GM23248 (cell line): ENCODE measurements around the gene GSPT1. TPM values are rescaled to one million over a fixed set of nuclear protein-coding genes. Genes with fewer than 3 reads are reported as not detected.
A peak's percentile ranks its signal among the peaks of the same experiment; 100 is the strongest.
"Not testable (repeated sequence)": the region's sequence is repeated elsewhere in the genome, so short reads cannot be mapped to it uniquely, and the experiment has no call there.

ENCODE experiments used
- DNase-seq: peaks from one replicate; pipeline ENCODE4 v3.0.0-alpha.2; 2015
- H2AFZ ChIP-seq: fragments of 200-600 bp; sonication (generic); 2 replicates; pipeline ENCODE4 v1.6.1; 2016; ENCODE audit warnings: antibody characterized with exemption
- H3F3A ChIP-seq: fragments of 200-600 bp; sonication (generic); 2 replicates; pipeline ENCODE4 v1.6.1; 2016; ENCODE audit warnings: mild to moderate bottlenecking, antibody characterized with exemption, mixed run types; ENCODE audit not compliant: insufficient read depth
- H3K27ac ChIP-seq: fragments of 200-600 bp; sonication (generic); 2 replicates; pipeline ENCODE4 v1.5.1; 2016; ENCODE audit warnings: mild to moderate bottlenecking
- H3K27me3 ChIP-seq: fragments of 200-600 bp; sonication (generic); replicated peaks from 2 replicates; pipeline ENCODE4 v1.6.1; 2016; ENCODE audit warnings: mild to moderate bottlenecking; ENCODE audit not compliant: insufficient read depth
- H3K36me3 ChIP-seq: fragments of 200-600 bp; sonication (generic); 2 replicates; pipeline ENCODE4 v1.6.1; 2016; ENCODE audit warnings: low read depth, mild to moderate bottlenecking
- H3K4me1 ChIP-seq: fragments of 200-600 bp; sonication (generic); 2 replicates; pipeline ENCODE4 v1.6.1; 2016; ENCODE audit warnings: mild to moderate bottlenecking; ENCODE audit not compliant: insufficient read depth
- H3K4me2 ChIP-seq: fragments of 200-600 bp; sonication (generic); one replicate; pipeline ENCODE4 v1.6.1; 2016; ENCODE audit warnings: mild to moderate bottlenecking; ENCODE audit not compliant: unreplicated experiment
- H3K4me3 ChIP-seq: fragments of 200-600 bp; sonication (generic); 2 replicates; pipeline ENCODE4 v1.5.1; 2016; ENCODE audit warnings: mild to moderate bottlenecking
- H3K79me2 ChIP-seq: fragments of 200-600 bp; sonication (generic); 2 replicates; pipeline ENCODE4 v1.6.1; 2016; ENCODE audit warnings: mild to moderate bottlenecking; ENCODE audit not compliant: insufficient read depth
- H3K9ac ChIP-seq: fragments of 200-600 bp; sonication (generic); 2 replicates; pipeline ENCODE4 v1.6.1; 2016; ENCODE audit warnings: mild to moderate bottlenecking
- H3K9me2 ChIP-seq: fragments of 200-600 bp; sonication (generic); 2 replicates; pipeline ENCODE4 v1.6.1; 2016; ENCODE audit warnings: mixed run types, mild to moderate bottlenecking, moderate library complexity; ENCODE audit not compliant: insufficient read depth
- H3K9me3 ChIP-seq: fragments of 200-600 bp; sonication (generic); one replicate; pipeline ENCODE4 v1.6.1; 2017; ENCODE audit warnings: low read depth
- H4K20me1 ChIP-seq: fragments of 200-600 bp; sonication (generic); 2 replicates; pipeline ENCODE4 v1.6.0; 2016; ENCODE audit not compliant: insufficient read depth
- EZH2 ChIP-seq: fragments of 200-600 bp; sonication (generic); IDR thresholded peaks from 2 replicates; pipeline ENCODE4 v1.6.1; 2018; ENCODE audit warnings: antibody characterized with exemption, mild to moderate bottlenecking; ENCODE audit not compliant: insufficient read depth, poor library complexity, severe bottlenecking
- EZH2phosphoT487 ChIP-seq: fragments of 200-600 bp; sonication (generic); IDR thresholded peaks from 2 replicates; pipeline ENCODE4 v1.6.1; 2018; ENCODE audit warnings: antibody characterized with exemption, moderate library complexity, mild to moderate bottlenecking, low read depth; ENCODE audit not compliant: insufficient read depth
- WGBS, 2 experiments: methylation state at CpG; one replicate each; pipeline ENCODE4 v1.1.6; 2015 to 2017; ENCODE audit warnings: low lambda C conversion rate in 2 of 2, low coverage in 1 of 2; ENCODE audit errors: missing lambda C conversion rate in 2 of 2; 5-methylcytosine and 5-hydroxymethylcytosine counted together
- in situ Hi-C: fragments of 300-500 bp; cut with MboI; formaldehyde crosslinking; loops from 2 replicates; pipeline ENCODE4 v1.15.0; 2020
- polyA plus RNA-seq: library from polyadenylated mRNA; unstranded; fragments of >200 nt; fragmentation: Nextera tagmentation; extraction: Ambion mirVana; gene quantifications from 2 replicates; pipeline ENCODE4 v1.2.1, GENCODE V29; 2016
- total RNA-seq: library from RNA; depleted of rRNA; stranded (reverse); fragments of >200 nt; shearing (Covaris generic); gene quantifications from 2 replicates; pipeline ENCODE4 v1.2.3, GENCODE V29; 2014

Gene GSPT1
- total and polyA plus RNA-seq, 2 experiments from 2014 or later, result 78.7 to 112 TPM

DNA sequence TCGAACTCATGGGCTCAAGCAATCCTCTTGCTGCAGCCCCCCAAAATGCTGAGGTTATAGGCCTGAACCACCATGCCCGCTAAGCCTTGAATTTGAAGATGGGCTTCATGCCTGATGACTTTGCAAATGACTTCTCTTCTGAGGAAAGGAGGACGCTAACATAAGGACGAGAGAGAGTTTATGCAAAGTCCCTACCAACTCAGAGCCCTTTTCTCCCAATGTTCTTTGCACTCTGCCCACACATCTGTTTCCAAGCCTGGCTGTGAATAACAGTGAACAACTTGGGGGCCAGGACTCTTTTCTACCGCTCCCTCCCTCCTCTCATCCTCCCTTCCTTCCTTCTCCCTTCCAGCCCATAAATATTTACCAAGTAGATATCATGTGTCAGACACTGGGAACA, 34.6 kb upstream of the GSPT1 start:
- H3K4me3 ChIP-seq, result no peak overlapping the region
- no peaks in the 10 kb centered on the region for H4K20me1 ChIP-seq
- H3K36me3 ChIP-seq, result no peaks in the 10 kb centered on the region
- H2AFZ ChIP-seq, result peak overlapping the region; percentile 69
- H3F3A ChIP-seq, result peaks cover 5% of the 10 kb centered on the region; the same call in 1 of the 2 replicates
- H3K9ac ChIP-seq, result no peak overlapping the region
- WGBS, 2 experiments, result 81 to 84% methylated on average over 5 of the region's 5 CpGs
- H3K27ac ChIP-seq, result no peak overlapping the region
- no peak overlapping the region for H3K4me2 ChIP-seq
- no peaks in the 10 kb centered on the region for H3K79me2 ChIP-seq
- no peaks in the 10 kb centered on the region for H3K9me3 ChIP-seq
- TF ChIP-seq EZH2 (no peak), EZH2phosphoT487 (no peak)
- H3K9me2 ChIP-seq, result no peaks in the 10 kb centered on the region
- H3K4me1 ChIP-seq, result peaks cover 6% of the 10 kb centered on the region
- in situ Hi-C loops, result loop anchor here (10.0 kb wide), 1 partner anchor 114 kb away; no protein-coding TSS in a partner anchor
- DNase-seq, result no peak
- no peaks in the 10 kb centered on the region for H3K27me3 ChIP-seq

DNA sequence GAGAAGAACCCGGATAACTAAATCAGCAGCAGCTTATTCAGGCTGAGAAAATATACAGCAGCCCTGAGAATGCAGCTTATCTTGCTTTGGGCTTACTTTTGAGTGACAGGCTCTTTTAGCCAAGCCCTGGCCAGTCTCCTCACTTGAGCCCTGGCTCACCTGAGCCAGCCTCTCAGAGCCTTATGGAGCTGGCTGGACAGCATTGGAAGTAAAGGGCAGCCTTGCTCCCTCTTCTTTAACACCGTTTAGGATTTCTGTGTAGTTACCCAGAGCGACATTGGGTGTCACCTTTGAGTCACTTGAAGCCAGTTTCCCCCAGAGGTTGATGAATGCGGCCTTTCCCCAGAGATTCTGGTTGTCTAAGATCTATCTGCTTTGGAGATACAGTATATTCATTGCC, 33.8 kb upstream of the GSPT1 start:
- Histone ChIP-seq H3K4me3 (no peak overlapping the region), H3K27me3 (no peaks in the 10 kb centered on the region), H3K79me2 (no peaks in the 10 kb centered on the region), H2AFZ (no peak overlapping the region), H3K4me2 (no peak overlapping the region), H3K9ac (no peak overlapping the region), H3K9me2 (no peaks in the 10 kb centered on the region), H4K20me1 (no peaks in the 10 kb centered on the region), H3K27ac (no peak overlapping the region), H3K36me3 (no peaks in the 10 kb centered on the region), H3K4me1 (no peaks in the 10 kb centered on the region), H3K9me3 (no peaks in the 10 kb centered on the region), H3F3A (no peaks in the 10 kb centered on the region)
- WGBS, 2 experiments, result 6 to 8% methylated on average over 4 of the region's 4 CpGs
- TF ChIP-seq EZH2, result no peak
- no peak for TF ChIP-seq EZH2phosphoT487
- in situ Hi-C loops, result no loop called here
- DNase-seq, result peak; percentile 71

DNA sequence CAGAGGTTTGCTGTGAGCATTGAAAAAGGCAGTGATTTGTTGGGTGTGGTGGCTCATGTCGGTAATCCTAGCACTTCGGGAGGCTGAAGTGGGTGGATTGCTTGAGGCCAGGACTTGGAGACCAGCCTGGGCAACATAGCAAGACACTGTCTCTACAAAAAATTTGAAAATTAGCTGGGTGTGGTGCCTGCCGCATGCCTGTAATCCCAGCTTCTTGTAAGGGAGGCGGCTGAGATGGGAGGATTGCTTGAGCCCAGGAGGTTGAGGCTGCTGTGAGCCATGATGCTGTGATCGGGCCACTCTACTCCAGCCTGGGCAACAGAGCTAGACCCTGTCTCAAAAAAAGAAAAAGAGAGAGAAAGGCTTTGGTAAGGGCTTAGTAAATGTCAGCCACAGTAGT, 33.1 kb upstream of the GSPT1 start:
- H3K79me2 ChIP-seq, result no peaks in the 10 kb centered on the region
- no peak overlapping the region for H3K4me2 ChIP-seq
- no peaks in the 10 kb centered on the region for H4K20me1 ChIP-seq
- no peaks in the 10 kb centered on the region for H3K4me1 ChIP-seq
- no peak overlapping the region for H2AFZ ChIP-seq
- in situ Hi-C loops, result no loop called here
- 38 to 40% methylated on average over 5 of the region's 5 CpGs for WGBS, 2 experiments
- no peak overlapping the region for H3K4me3 ChIP-seq
- no peak for DNase-seq
- no peaks in the 10 kb centered on the region for H3F3A ChIP-seq
- H3K36me3 ChIP-seq, result no peaks in the 10 kb centered on the region
- H3K9me3 ChIP-seq, result no peaks in the 10 kb centered on the region
- H3K27me3 ChIP-seq, result no peaks in the 10 kb centered on the region
- no peak overlapping the region for H3K27ac ChIP-seq
- no peaks in the 10 kb centered on the region for H3K9me2 ChIP-seq
- H3K9ac ChIP-seq, result no peak overlapping the region
- no peak for TF ChIP-seq EZH2
- no peak for TF ChIP-seq EZH2phosphoT487

DNA sequence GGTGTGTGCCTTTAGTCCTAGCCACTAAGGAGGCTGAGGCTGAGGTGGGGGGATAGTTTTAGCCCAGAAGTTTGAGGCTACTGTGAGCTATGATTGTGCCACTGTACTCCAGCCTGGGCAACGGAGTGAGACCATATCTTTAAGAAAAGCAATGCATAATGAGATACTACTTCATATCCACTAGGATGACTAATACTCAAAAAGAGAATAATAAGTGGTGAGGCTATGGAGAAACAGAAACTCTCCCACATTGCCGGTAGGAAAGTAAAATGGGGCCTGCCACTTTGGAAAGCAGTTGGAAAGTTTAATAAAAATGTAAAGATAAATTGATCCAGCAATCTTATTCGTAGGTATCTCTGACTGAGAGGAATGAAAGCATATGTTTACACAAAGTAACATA, 30.7 kb upstream of the GSPT1 start:
- DNase-seq, result peak; percentile 37
- Histone ChIP-seq H3K4me2 (no peak overlapping the region), H4K20me1 (no peaks in the 10 kb centered on the region), H3K9me2 (no peaks in the 10 kb centered on the region), H3K4me3 (no peak overlapping the region), H3K9ac (no peak overlapping the region), H3K79me2 (no peaks in the 10 kb centered on the region), H3K4me1 (no peaks in the 10 kb centered on the region), H3K36me3 (no peaks in the 10 kb centered on the region), H3K9me3 (no peaks in the 10 kb centered on the region), H3F3A (no peaks in the 10 kb centered on the region), H2AFZ (no peak overlapping the region), H3K27me3 (no peaks in the 10 kb centered on the region), H3K27ac (no peak overlapping the region)
- in situ Hi-C loops, result no loop called here
- TF ChIP-seq EZH2phosphoT487, result no peak
- no peak for TF ChIP-seq EZH2
- 56 to 66% methylated on average over 3 of the region's 3 CpGs for WGBS, 2 experiments

DNA sequence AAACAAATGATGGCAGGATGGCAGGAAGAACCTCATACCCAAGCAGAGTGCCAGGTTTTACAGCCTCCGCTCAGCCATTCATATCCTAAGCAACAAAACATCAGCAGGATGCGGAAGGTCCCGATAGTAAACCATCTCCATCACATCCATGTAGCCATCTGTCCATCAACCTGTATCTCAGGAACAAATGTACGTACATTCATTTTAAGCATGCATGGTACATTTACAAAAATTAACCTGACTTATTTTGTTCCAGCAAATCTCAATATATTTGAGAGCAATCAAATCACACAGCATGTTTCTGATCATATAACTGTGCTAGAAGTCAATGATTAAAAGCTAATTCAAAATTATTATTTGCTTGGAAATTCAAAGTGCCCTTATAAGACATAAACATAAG, 26.2 kb upstream of the GSPT1 start, which contains the start of gene NPIPB2:
NPIPB2 (minus strand) TSS at position 101 of the 400 bp plus-strand sequence; CDS start at position 101, 0 bp downstream.
- H3F3A ChIP-seq, H3K9me2 ChIP-seq, H3K27ac ChIP-seq, H3K79me2 ChIP-seq, DNase-seq, in situ Hi-C loops, H3K9ac ChIP-seq, H2AFZ ChIP-seq, H3K27me3 ChIP-seq, H3K4me3 ChIP-seq, H3K9me3 ChIP-seq, H3K36me3 ChIP-seq, H3K4me1 ChIP-seq, H4K20me1 ChIP-seq, H3K4me2 ChIP-seq: not testable (repeated sequence)
- WGBS, 2 experiments, result 93 to 99% methylated on average over 3 to 4 of the region's 4 CpGs

DNA sequence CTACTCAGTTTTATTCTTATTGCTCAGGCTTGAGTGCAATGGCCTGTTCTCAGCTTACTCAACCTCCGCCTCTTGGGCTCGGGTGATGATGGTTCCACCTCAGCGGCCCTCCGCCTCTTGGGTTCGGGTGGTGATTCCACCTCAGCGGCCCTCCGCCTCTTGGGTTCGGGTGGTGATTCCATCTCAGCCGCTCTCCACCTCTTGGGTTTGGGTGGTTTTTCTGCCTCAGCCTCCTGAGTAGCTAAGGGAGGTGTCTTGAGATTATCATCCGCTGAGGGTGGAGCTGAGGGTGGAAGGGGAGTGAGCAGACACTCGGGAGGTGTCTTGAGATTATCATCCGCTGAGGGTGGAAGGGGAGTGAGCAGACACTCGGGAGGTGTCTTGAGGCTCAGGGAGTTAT, 11.6 kb upstream of the GSPT1 start:
- in situ Hi-C loops, H3K4me2 ChIP-seq, H3K27ac ChIP-seq, H3K4me1 ChIP-seq, H3K9me3 ChIP-seq, H4K20me1 ChIP-seq, H3K36me3 ChIP-seq, H3K9ac ChIP-seq, H3K9me2 ChIP-seq, H2AFZ ChIP-seq, H3K4me3 ChIP-seq, H3K27me3 ChIP-seq, DNase-seq, H3F3A ChIP-seq, H3K79me2 ChIP-seq: not testable (repeated sequence)
- 73 to 76% methylated on average over 13 of the region's 13 CpGs for WGBS, 2 experiments

DNA sequence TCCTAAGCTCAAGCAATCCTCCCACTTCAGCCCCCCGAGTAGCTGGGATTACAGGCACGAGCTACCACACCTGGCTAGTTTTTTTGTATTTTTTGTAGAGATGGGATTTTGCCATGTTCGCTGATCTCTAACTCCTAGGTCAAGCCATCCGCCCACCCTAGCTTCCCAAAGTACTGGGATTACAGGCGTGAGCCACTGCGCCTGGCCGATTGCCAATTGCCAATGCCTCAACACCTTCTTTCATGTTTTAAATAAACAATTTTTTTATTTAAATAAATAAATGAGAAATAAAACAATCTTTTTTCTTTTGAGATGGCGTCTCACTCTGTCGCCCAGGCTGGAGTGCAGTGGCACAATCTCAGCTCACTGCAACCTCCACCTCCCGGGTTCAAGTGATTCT, 8.3 kb upstream of the GSPT1 start:
- H3K4me1 ChIP-seq, H3K4me3 ChIP-seq, H3F3A ChIP-seq, in situ Hi-C loops, H3K79me2 ChIP-seq, H3K9me2 ChIP-seq, H2AFZ ChIP-seq, H4K20me1 ChIP-seq, H3K9ac ChIP-seq, DNase-seq, H3K9me3 ChIP-seq, H3K4me2 ChIP-seq, H3K27ac ChIP-seq, H3K36me3 ChIP-seq, H3K27me3 ChIP-seq: not testable (repeated sequence)
- WGBS, 2 experiments, result 84 to 86% methylated on average over 10 of the region's 10 CpGs
